ENCODE data around the gene AGAP2. TPM values are rescaled to one million over a fixed set of nuclear protein-coding genes. Genes with fewer than 3 reads are reported as not detected.

AGAP2 gene
- total and polyA plus RNA-seq, 9 donors = 3.2 to 13.1 (median 10.7) TPM

- 11% methylated on average over 84 of the region's 110 CpGs for WGBS (ENCODE audit: insufficient coverage)
- peaks cover 69% of the 10 kb centered on the region for H3K27me3 ChIP-seq (ENCODE audit: control insufficient read depth, insufficient read depth, low read length)
- no peak overlapping the region for H3K27ac ChIP-seq (ENCODE audit: low read length)
- peaks cover 3% of the 10 kb centered on the region for H3K36me3 ChIP-seq (ENCODE audit: control insufficient read depth, insufficient read depth, low read length)
- DNase-seq = peak; percentile 54
- peaks cover 60% of the 10 kb centered on the region for H3K4me1 ChIP-seq (ENCODE audit: control insufficient read depth, insufficient read depth, low read length)
- no peaks in the 10 kb centered on the region for H3K9me3 ChIP-seq (replicated peaks; ENCODE audit: control insufficient read depth, low read depth, low read length)
- peak overlapping the region; percentile 40 for H3K4me3 ChIP-seq (ENCODE audit: low read length)
Measured at GRCh38 chr12:57737467-57738460, 778 bp downstream of the AGAP2 start.

DNA sequence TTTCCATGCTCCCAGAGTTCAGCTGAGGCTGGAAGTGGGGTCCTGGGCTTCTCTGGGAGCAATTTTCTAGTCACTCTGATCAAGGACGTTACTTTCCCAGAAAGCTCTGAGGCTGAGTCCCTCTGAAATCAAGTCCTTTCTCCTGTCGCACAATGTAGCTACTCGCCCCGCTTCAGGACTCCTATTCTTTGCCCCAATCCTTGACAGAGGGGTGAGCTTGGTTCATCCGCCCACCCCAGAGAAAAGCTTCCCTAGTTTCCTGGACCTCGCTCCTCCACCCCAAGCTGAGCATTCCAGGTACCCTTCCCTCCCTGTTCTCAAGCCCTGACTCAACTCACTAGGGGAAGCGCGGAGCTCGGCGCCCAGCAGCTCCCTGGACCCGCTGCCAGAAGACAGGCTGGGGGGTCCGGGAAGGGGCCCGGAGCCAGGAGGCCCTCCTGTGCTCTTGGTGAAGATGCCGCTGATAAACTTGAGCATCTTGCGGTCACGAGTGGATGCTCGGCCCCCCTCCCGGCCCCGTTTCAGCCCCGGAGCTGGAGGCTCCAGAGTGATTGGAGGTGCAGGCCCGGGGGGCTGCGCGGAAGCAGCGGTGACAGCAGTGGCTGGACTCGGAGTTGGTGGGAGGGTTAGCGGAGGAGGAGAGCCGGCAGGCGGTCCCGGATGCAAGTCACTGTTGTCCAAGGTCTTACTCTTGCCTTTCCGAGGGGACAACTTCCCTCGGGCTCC is 1.6 kb downstream of the AGAP2 start:
- Histone ChIP-seq H3K4me3 (ENCODE audit: low read length) (peak overlapping the region; percentile 40), H3K27ac (ENCODE audit: low read length) (peak overlapping the region; percentile 85), H3K27me3 (ENCODE audit: control insufficient read depth, insufficient read depth, low read length) (peaks cover 66% of the 10 kb centered on the region), H3K36me3 (ENCODE audit: control insufficient read depth, insufficient read depth, low read length) (peaks cover 6% of the 10 kb centered on the region), H3K4me1 (ENCODE audit: control insufficient read depth, insufficient read depth, low read length) (peaks cover 60% of the 10 kb centered on the region), H3K9me3 (replicated peaks; ENCODE audit: control insufficient read depth, low read depth, low read length) (no peaks in the 10 kb centered on the region)
- no peak for DNase-seq
- whole genome bisulfite sequencing (ENCODE audit: insufficient coverage) = 15% methylated on average over 31 of the region's 31 CpGs

- WGBS (ENCODE audit: insufficient coverage) = 6% methylated on average over 30 of the region's 49 CpGs
- Histone ChIP-seq H3K27ac (ENCODE audit: low read length) (peak overlapping the region; percentile 85), H3K9me3 (replicated peaks; ENCODE audit: control insufficient read depth, low read depth, low read length) (no peaks in the 10 kb centered on the region), H3K27me3 (ENCODE audit: control insufficient read depth, insufficient read depth, low read length) (peaks cover 59% of the 10 kb centered on the region), H3K4me1 (ENCODE audit: control insufficient read depth, insufficient read depth, low read length) (peaks cover 57% of the 10 kb centered on the region), H3K36me3 (ENCODE audit: control insufficient read depth, insufficient read depth, low read length) (peaks cover 8% of the 10 kb centered on the region), H3K4me3 (ENCODE audit: low read length) (peak overlapping the region; percentile 13)
- DNase-seq = peak; percentile 86
Measured at GRCh38 chr12:57735952-57736740, 2.4 kb downstream of the AGAP2 start.

- DNase-seq = peak; percentile 88
- 20% methylated on average over 1 of the region's 8 CpGs for WGBS (ENCODE audit: insufficient coverage)
- Histone ChIP-seq H3K9me3 (replicated peaks; ENCODE audit: control insufficient read depth, low read depth, low read length) (no peaks in the 10 kb centered on the region), H3K27me3 (ENCODE audit: control insufficient read depth, insufficient read depth, low read length) (peaks cover 51% of the 10 kb centered on the region), H3K36me3 (ENCODE audit: control insufficient read depth, insufficient read depth, low read length) (peaks cover 8% of the 10 kb centered on the region), H3K4me3 (ENCODE audit: low read length) (peak overlapping the region; percentile 13), H3K4me1 (ENCODE audit: control insufficient read depth, insufficient read depth, low read length) (peaks cover 59% of the 10 kb centered on the region), H3K27ac (ENCODE audit: low read length) (peak overlapping the region; percentile 85)
Measured at GRCh38 chr12:57735198-57735855, 3.2 kb downstream of the AGAP2 start.

DNA sequence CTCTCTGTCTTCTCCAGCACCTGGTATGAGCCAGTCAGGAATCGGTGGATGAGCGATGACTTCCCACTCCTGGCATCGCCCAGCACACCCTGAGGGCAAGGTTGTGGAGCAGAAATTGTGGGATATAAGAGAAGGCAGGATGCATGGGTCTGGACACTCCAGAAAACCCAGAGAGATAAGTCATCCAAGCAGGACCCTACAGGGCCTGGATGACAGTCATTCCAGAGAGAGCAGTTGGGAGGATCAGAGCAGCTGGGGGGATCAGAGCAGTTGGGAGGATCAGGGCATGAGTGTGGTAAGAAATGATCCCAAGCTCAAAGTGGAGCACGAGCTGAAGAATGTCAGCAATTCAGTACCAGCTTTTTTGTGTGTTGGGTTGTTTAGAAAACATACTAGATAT is 4.0 kb downstream of the AGAP2 start:
- Histone ChIP-seq H3K36me3 (ENCODE audit: control insufficient read depth, insufficient read depth, low read length) (peaks cover 11% of the 10 kb centered on the region), H3K27me3 (ENCODE audit: control insufficient read depth, insufficient read depth, low read length) (peaks cover 44% of the 10 kb centered on the region), H3K4me1 (ENCODE audit: control insufficient read depth, insufficient read depth, low read length) (peaks cover 60% of the 10 kb centered on the region), H3K9me3 (replicated peaks; ENCODE audit: control insufficient read depth, low read depth, low read length) (no peaks in the 10 kb centered on the region), H3K4me3 (ENCODE audit: low read length) (no peak overlapping the region), H3K27ac (ENCODE audit: low read length) (peak overlapping the region; percentile 85)
- peak; percentile 50 for DNase-seq
- WGBS (ENCODE audit: insufficient coverage) = 88% methylated on average over 1 of the region's 4 CpGs

GRCh38 chr12:57733928-57734327 is 4.6 kb downstream of the AGAP2 start:
- peak overlapping the region; percentile 85 for H3K27ac ChIP-seq (ENCODE audit: low read length)
- peaks cover 14% of the 10 kb centered on the region for H3K36me3 ChIP-seq (ENCODE audit: control insufficient read depth, insufficient read depth, low read length)
- H3K9me3 ChIP-seq (replicated peaks; ENCODE audit: control insufficient read depth, low read depth, low read length) = no peaks in the 10 kb centered on the region
- 79% methylated on average over 5 of the region's 6 CpGs for WGBS (ENCODE audit: insufficient coverage)
- no peak overlapping the region for H3K4me3 ChIP-seq (ENCODE audit: low read length)
- H3K27me3 ChIP-seq (ENCODE audit: control insufficient read depth, insufficient read depth, low read length) = peaks cover 37% of the 10 kb centered on the region
- DNase-seq = no peak
- peaks cover 55% of the 10 kb centered on the region for H3K4me1 ChIP-seq (ENCODE audit: control insufficient read depth, insufficient read depth, low read length)

GRCh38 chr12:57732726-57733593 is 5.6 kb downstream of the AGAP2 start:
- Histone ChIP-seq H3K4me3 (ENCODE audit: low read length) (no peak overlapping the region), H3K27ac (ENCODE audit: low read length) (no peak overlapping the region), H3K4me1 (ENCODE audit: control insufficient read depth, insufficient read depth, low read length) (peaks cover 49% of the 10 kb centered on the region), H3K9me3 (replicated peaks; ENCODE audit: control insufficient read depth, low read depth, low read length) (no peaks in the 10 kb centered on the region), H3K27me3 (ENCODE audit: control insufficient read depth, insufficient read depth, low read length) (peaks cover 34% of the 10 kb centered on the region), H3K36me3 (ENCODE audit: control insufficient read depth, insufficient read depth, low read length) (peaks cover 14% of the 10 kb centered on the region)
- WGBS (ENCODE audit: insufficient coverage) = 79% methylated on average over 4 of the region's 11 CpGs
- DNase-seq = peak; percentile 2

DNA sequence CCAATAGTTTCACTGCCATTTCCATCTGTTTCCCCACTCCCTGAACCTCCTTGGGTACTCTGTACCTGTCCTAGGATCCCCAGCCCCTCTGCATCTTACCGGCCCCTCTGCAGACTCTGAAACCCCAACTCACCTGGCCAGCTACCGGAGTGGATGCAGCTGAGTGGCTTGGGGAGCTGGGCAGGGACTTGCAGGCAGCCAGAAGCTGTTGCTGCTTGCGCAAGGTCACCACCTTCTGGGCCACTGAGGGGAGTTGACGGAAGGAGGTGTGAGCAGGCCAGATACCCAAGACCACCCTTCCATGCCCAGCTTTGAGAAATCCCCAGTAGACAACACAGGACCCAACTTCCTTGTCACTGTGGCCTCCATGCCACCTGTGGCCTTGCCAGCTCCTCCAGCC is 6.3 kb downstream of the AGAP2 start:
- Histone ChIP-seq H3K4me1 (ENCODE audit: control insufficient read depth, insufficient read depth, low read length) (peaks cover 51% of the 10 kb centered on the region), H3K36me3 (ENCODE audit: control insufficient read depth, insufficient read depth, low read length) (peaks cover 14% of the 10 kb centered on the region), H3K9me3 (replicated peaks; ENCODE audit: control insufficient read depth, low read depth, low read length) (no peaks in the 10 kb centered on the region), H3K27me3 (ENCODE audit: control insufficient read depth, insufficient read depth, low read length) (peaks cover 33% of the 10 kb centered on the region), H3K4me3 (ENCODE audit: low read length) (no peak overlapping the region), H3K27ac (ENCODE audit: low read length) (no peak overlapping the region)
- no CpG with 5 or more reads among the region's 4 CpGs for WGBS (ENCODE audit: insufficient coverage)
- DNase-seq = no peak
